Activated CD4-positive, alpha-beta T cell treated with anti-CD3 and anti-CD28 coated beads for 36 hours (primary cell): Measurements from ENCODE around the gene TROAP. TPM values are rescaled to one million over a fixed set of nuclear protein-coding genes. Genes with fewer than 3 reads are reported as not detected.
"Not testable (repeated sequence)": the region's sequence is repeated elsewhere in the genome, so short reads cannot be mapped to it uniquely, and the experiment has no call there.

Experiments used
- ATAC-seq: fragments of 200-7000 bp; cut with Tn5 transposase; one replicate; pipeline ENCODE4 v1.10.0; 2021; ENCODE audit warnings: mild to moderate bottlenecking, moderate library complexity
- CTCF ChIA-PET: fragments of 350-600 bp; sonication (Branson Sonifier 250); formaldehyde crosslinking; loops from one replicate; lab custom pipeline; 2021; ENCODE audit warnings: antibody characterized with exemption; lab: Charles Lee
- POLR2A ChIA-PET: fragments of 350-600 bp; sonication (Branson Sonifier 250); formaldehyde crosslinking; loops from one replicate; lab custom pipeline; 2021; ENCODE audit warnings: antibody characterized with exemption, inconsistent platforms; lab: Charles Lee
- DNase-seq: peaks from one replicate; pipeline ENCODE4 v3.0.0-alpha.2; 2020
- H3K27ac Mint-ChIP-seq: one replicate; pipeline ENCODE4 v1.8.0; 2021; ENCODE audit warnings: mixed read lengths
- H3K27me3 Mint-ChIP-seq: one replicate; pipeline ENCODE4 v1.8.0; 2021; ENCODE audit warnings: mixed read lengths
- H3K36me3 Mint-ChIP-seq: one replicate; pipeline ENCODE4 v1.8.0; 2021; ENCODE audit warnings: low read depth, mixed read lengths
- H3K4me1 Mint-ChIP-seq: one replicate; pipeline ENCODE4 v1.8.0; 2021; ENCODE audit warnings: mixed read lengths
- H3K4me3 Mint-ChIP-seq: one replicate; pipeline ENCODE4 v1.8.0; 2021; ENCODE audit warnings: mild to moderate bottlenecking, moderate library complexity, mixed read lengths
- H3K9me3 Mint-ChIP-seq: one replicate; pipeline ENCODE4 v1.8.0; 2021; ENCODE audit warnings: low read depth, mixed read lengths
- intact Hi-C, 2 experiments: fragments of 100-400 bp; cut with DNase I in 1 of 2; cut with micrococcal nuclease in 1 of 2; formaldehyde crosslinking; loops; one replicate each; pipeline versions ENCODE4 v1.14.2 to v1.15.1; 2022 to 2024; cut with DNase I, micrococcal nuclease
- total RNA-seq, 2 experiments: library from RNA; stranded (reverse); gene quantifications; one replicate each; pipeline ENCODE4 v1.2.3, GENCODE V29; 2021

TROAP gene
- total RNA-seq, 2 experiments from 2014 or later = 64.5 to 84.3 TPM

- DNase-seq (no peak), ATAC-seq (no peak)
- Mint-ChIP-seq H3K27me3 (no peaks in the 10 kb centered on the region), H3K27ac (no peak overlapping the region), H3K4me3 (peak overlapping the region; percentile 97), H3K9me3 (no peaks in the 10 kb centered on the region), H3K4me1 (peaks cover 25% of the 10 kb centered on the region), H3K36me3 (peaks cover 2% of the 10 kb centered on the region)
- intact Hi-C loops = loop anchor here in 1 of 2 experiments (5.0 kb wide), 1 partner anchor 199 kb away; the partner anchor contains the start of gene MCRS1
- CTCF ChIA-PET = interaction anchor here (0.8 to 14.1 kb wide), 5 partner anchors 9 to 321 kb away, joined by 3 to 374 read pairs (median 7); no protein-coding TSS in a partner anchor
- POLR2A ChIA-PET = interaction anchor here (3.1 kb wide), 1 partner anchor 373 kb away, joined by 10 read pairs; the partner anchor contains the start of gene TMBIM6
Measured at GRCh38 chr12:49368240-49368600, 45.2 kb downstream of the TROAP start.

- peak; percentile 61 for DNase-seq
Measured at GRCh38 chr12:49369411-49370145, 46.5 kb downstream of the TROAP start.

GRCh38 chr12:49370539-49370938, 47.5 kb downstream of the TROAP start:
- H3K36me3 Mint-ChIP-seq = peaks cover 2% of the 10 kb centered on the region
- ATAC-seq (no peak), DNase-seq (no peak)
- ChIA-PET POLR2A (no interaction called here), CTCF (interaction anchor here (1.2 to 6.2 kb wide), 6 partner anchors 11 to 144 kb away, joined by 3 to 64 read pairs (median 4); partner anchors contain the start of gene DNAJC22)
- no peak overlapping the region for H3K4me3 Mint-ChIP-seq
- H3K9me3 Mint-ChIP-seq = no peaks in the 10 kb centered on the region
- H3K27me3 Mint-ChIP-seq = no peaks in the 10 kb centered on the region
- intact Hi-C loops = no loop called here
- H3K4me1 Mint-ChIP-seq = peaks cover 27% of the 10 kb centered on the region
- H3K27ac Mint-ChIP-seq = no peak overlapping the region

More at GRCh38 chr12:49369411-49370145, 46.5 kb downstream of the TROAP start:
- Mint-ChIP-seq H3K36me3 (peaks cover 2% of the 10 kb centered on the region), H3K9me3 (no peaks in the 10 kb centered on the region), H3K4me3 (no peak overlapping the region), H3K27ac (no peak overlapping the region), H3K27me3 (no peaks in the 10 kb centered on the region), H3K4me1 (peaks cover 25% of the 10 kb centered on the region)
- ChIA-PET POLR2A (no interaction called here), CTCF (interaction anchor here (0.6 to 6.2 kb wide), 8 partner anchors 12 to 145 kb away, joined by 3 to 64 read pairs (median 3); partner anchors contain the start of gene DNAJC22)
- intact Hi-C loops = loop anchor here in 1 of 2 experiments (5.0 kb wide), 1 partner anchor 198 kb away; the partner anchor contains the start of gene MCRS1
- ATAC-seq = no peak

- peaks cover 2% of the 10 kb centered on the region for H3K36me3 Mint-ChIP-seq
- DNase-seq = no peak
- no peaks in the 10 kb centered on the region for H3K9me3 Mint-ChIP-seq
- ChIA-PET POLR2A (interaction anchor here (0.6 kb wide), 1 partner anchor 376 kb away, joined by 4 read pairs; the partner anchor contains the start of gene DDN), CTCF (interaction anchor here (1.0 to 1.3 kb wide), 3 partner anchors 9 to 149 kb away, joined by 3 to 5 read pairs (median 4); no protein-coding TSS in a partner anchor)
- H3K4me1 Mint-ChIP-seq = peaks cover 4% of the 10 kb centered on the region
- ATAC-seq = peak; percentile 58
- no peak overlapping the region for H3K27ac Mint-ChIP-seq
- intact Hi-C loops = no loop called here
- no peaks in the 10 kb centered on the region for H3K27me3 Mint-ChIP-seq
- no peak overlapping the region for H3K4me3 Mint-ChIP-seq
Measured at GRCh38 chr12:49375406-49375805, 52.4 kb downstream of the TROAP start.

- POLR2A ChIA-PET = interaction anchor here (0.6 kb wide), 1 partner anchor 246 kb away, joined by 3 read pairs; the partner anchor contains the start of gene TUBA1B
- Mint-ChIP-seq H3K4me3 (no peak overlapping the region), H3K27me3 (no peaks in the 10 kb centered on the region), H3K27ac (no peak overlapping the region), H3K4me1 (peaks cover 4% of the 10 kb centered on the region), H3K36me3 (no peaks in the 10 kb centered on the region), H3K9me3 (no peaks in the 10 kb centered on the region)
- DNase-seq (no peak), ATAC-seq (no peak)
- CTCF ChIA-PET = interaction anchor here (0.6 to 1.6 kb wide), 5 partner anchors 9 to 133 kb away, joined by 3 to 18 read pairs (median 4); partner anchors contain the start of gene SPATS2
- intact Hi-C loops = no loop called here
Measured at GRCh38 chr12:49377386-49377785, 54.3 kb downstream of the TROAP start.

GRCh38 chr12:49380184-49380583, 57.1 kb downstream of the TROAP start:
- H3K9me3 Mint-ChIP-seq, H3K36me3 Mint-ChIP-seq, H3K4me3 Mint-ChIP-seq, H3K27ac Mint-ChIP-seq, POLR2A ChIA-PET, DNase-seq, H3K4me1 Mint-ChIP-seq, H3K27me3 Mint-ChIP-seq, CTCF ChIA-PET, ATAC-seq, intact Hi-C loops: not testable (repeated sequence)

Other genes starting within 250 kb of the TROAP start
- gene DHH, start 228.5 kb upstream of the TROAP start, total RNA-seq = not detected
- 10 to 100 TPM; 45.0 to 48.0 TPM for gene LMBR1L, start 212.4 kb upstream of the TROAP start, total RNA-seq
- gene TUBA1B, start 191.9 kb upstream of the TROAP start, total RNA-seq = 1,000 to 10,000 TPM; 2,393 to 2,425 TPM
- 10 to 100 TPM; 75.7 to 98.5 TPM for gene TUBA1A, start 134.2 kb upstream of the TROAP start, total RNA-seq
- 100 to 1,000 TPM; 276 to 338 TPM for gene TUBA1C, start 58.2 kb upstream of the TROAP start, total RNA-seq
- gene PRPH, start 28.1 kb upstream of the TROAP start, total RNA-seq = not detected
- gene C1QL4, start 13.9 kb downstream of the TROAP start, total RNA-seq = not detected
- gene DNAJC22, start 23.6 kb downstream of the TROAP start, total RNA-seq = under 1 TPM in 1 of 2 experiments, not detected in 1; 0.05 TPM
- 10 to 100 TPM; 10.6 to 18.8 TPM for gene SPATS2, start 44.2 kb downstream of the TROAP start, total RNA-seq
- gene KCNH3, start 215.8 kb downstream of the TROAP start, total RNA-seq = 1 to 10 TPM; 2.4 to 3.3 TPM
- 10 to 100 TPM; 48.2 to 58.2 TPM for gene MCRS1, start 244.9 kb downstream of the TROAP start, total RNA-seq